Activated naive CD8-positive, alpha-beta T cell treated with anti-CD3 and anti-CD28 coated beads for 36 hours (primary cell): Measurements from ENCODE around the gene ELP2. TPM values are rescaled to one million over a fixed set of nuclear protein-coding genes. Genes with fewer than 3 reads are reported as not detected.
"Not testable (repeated sequence)": the region's sequence is repeated elsewhere in the genome, so short reads cannot be mapped to it uniquely, and the experiment has no call there.

Experiments used
- DNase-seq: peaks from one replicate; pipeline ENCODE4 v3.0.0; 2021
- H3K27ac Mint-ChIP-seq: one replicate; pipeline ENCODE4 v1.8.0; 2022; ENCODE audit warnings: mild to moderate bottlenecking, moderate library complexity, mixed read lengths
- H3K27me3 Mint-ChIP-seq: one replicate; pipeline ENCODE4 v1.8.0; 2022; ENCODE audit warnings: mild to moderate bottlenecking, mixed read lengths
- H3K36me3 Mint-ChIP-seq: one replicate; pipeline ENCODE4 v1.8.0; 2021; ENCODE audit warnings: mild to moderate bottlenecking, mixed read lengths
- H3K4me1 Mint-ChIP-seq: one replicate; pipeline ENCODE4 v1.8.0; 2021; ENCODE audit warnings: mixed read lengths
- H3K4me3 Mint-ChIP-seq: one replicate; pipeline ENCODE4 v1.8.0; 2022; ENCODE audit warnings: mild to moderate bottlenecking, moderate library complexity, mixed read lengths
- H3K9me3 Mint-ChIP-seq: one replicate; pipeline ENCODE4 v1.8.0; 2022; ENCODE audit warnings: mixed read lengths
- total RNA-seq, 2 experiments: library from RNA; stranded (reverse); gene quantifications; one replicate each; pipeline ENCODE4 v1.2.3, GENCODE V29; 2021

Gene ELP2
- 10 to 100 TPM; 93.4 to 98.2 TPM for total RNA-seq

- peak within 1 kb of the TSS; percentile 93 for H3K27ac Mint-ChIP-seq
- peak within 1 kb of the TSS; percentile 83 for H3K4me3 Mint-ChIP-seq
- no peaks in the 10 kb centered on the region for H3K27me3 Mint-ChIP-seq
- DNase-seq, result peak; percentile 96
- peaks cover 44% of the 10 kb centered on the region for H3K4me1 Mint-ChIP-seq
- peaks cover 29% of the 10 kb centered on the region for H3K36me3 Mint-ChIP-seq
- H3K9me3 Mint-ChIP-seq, result no peaks in the 10 kb centered on the region
Measured at GRCh38 chr18:36129300-36130038, at the start of gene ELP2, which contains the start of gene SLC39A6. Gene ELP2 (plus strand): TSS chr18:36129899. CDS start chr18:36129934, 35 bp downstream. Gene SLC39A6 (minus strand): TSS chr18:36129340. CDS start chr18:36127007, 2,333 bp downstream.

- H3K36me3 Mint-ChIP-seq, H3K4me1 Mint-ChIP-seq, DNase-seq, H3K27me3 Mint-ChIP-seq, H3K27ac Mint-ChIP-seq, H3K4me3 Mint-ChIP-seq: not testable (repeated sequence)
- H3K9me3 Mint-ChIP-seq, result peaks cover 19% of the 10 kb centered on the region
Measured at GRCh38 chr18:36081118-36081517, 48.6 kb upstream of the ELP2 start.

GRCh38 chr18:36083729-36084128, 46.0 kb upstream of the ELP2 start:
- DNase-seq, result no peak
- peaks cover 19% of the 10 kb centered on the region for H3K9me3 Mint-ChIP-seq
- peaks cover 7% of the 10 kb centered on the region for H3K4me1 Mint-ChIP-seq
- H3K27me3 Mint-ChIP-seq, result no peaks in the 10 kb centered on the region
- peaks cover 4% of the 10 kb centered on the region for H3K36me3 Mint-ChIP-seq
- H3K4me3 Mint-ChIP-seq, result no peak overlapping the region
- H3K27ac Mint-ChIP-seq, result no peak overlapping the region

GRCh38 chr18:36085195-36085594, 44.5 kb upstream of the ELP2 start:
- Mint-ChIP-seq H3K9me3 (peaks cover 14% of the 10 kb centered on the region), H3K36me3 (peaks cover 4% of the 10 kb centered on the region), H3K4me3 (no peak overlapping the region), H3K27ac (no peak overlapping the region), H3K4me1 (peaks cover 7% of the 10 kb centered on the region), H3K27me3 (no peaks in the 10 kb centered on the region)
- DNase-seq, result no peak

GRCh38 chr18:36086186-36086585, 43.5 kb upstream of the ELP2 start:
- Mint-ChIP-seq H3K27me3 (no peaks in the 10 kb centered on the region), H3K9me3 (peaks cover 6% of the 10 kb centered on the region), H3K4me1 (peaks cover 7% of the 10 kb centered on the region)

GRCh38 chr18:36088256-36088655, 41.4 kb upstream of the ELP2 start:
- Mint-ChIP-seq H3K27ac (no peak overlapping the region), H3K27me3 (no peaks in the 10 kb centered on the region), H3K9me3 (peaks cover 1% of the 10 kb centered on the region), H3K4me3 (no peak overlapping the region), H3K4me1 (peaks cover 9% of the 10 kb centered on the region), H3K36me3 (no peaks in the 10 kb centered on the region)
- no peak for DNase-seq

More at GRCh38 chr18:36086186-36086585, 43.5 kb upstream of the ELP2 start:
- Mint-ChIP-seq H3K36me3 (peaks cover under 1% of the 10 kb centered on the region), H3K27ac (no peak overlapping the region), H3K4me3 (no peak overlapping the region)
- DNase-seq, result no peak

GRCh38 chr18:36089001-36089400, 40.7 kb upstream of the ELP2 start:
- H3K4me3 Mint-ChIP-seq, result no peak overlapping the region
- H3K9me3 Mint-ChIP-seq, result peaks cover under 1% of the 10 kb centered on the region
- DNase-seq, result no peak
- no peaks in the 10 kb centered on the region for H3K27me3 Mint-ChIP-seq
- H3K4me1 Mint-ChIP-seq, result peaks cover 4% of the 10 kb centered on the region
- no peaks in the 10 kb centered on the region for H3K36me3 Mint-ChIP-seq
- H3K27ac Mint-ChIP-seq, result no peak overlapping the region

- H3K27me3 Mint-ChIP-seq, H3K9me3 Mint-ChIP-seq, H3K27ac Mint-ChIP-seq, H3K4me1 Mint-ChIP-seq, H3K36me3 Mint-ChIP-seq, H3K4me3 Mint-ChIP-seq, DNase-seq: not testable (repeated sequence)
Measured at GRCh38 chr18:36092116-36092515, 37.6 kb upstream of the ELP2 start.

GRCh38 chr18:36094431-36094830, 35.3 kb upstream of the ELP2 start:
- H3K27ac Mint-ChIP-seq, result no peak overlapping the region
- peaks cover 3% of the 10 kb centered on the region for H3K4me1 Mint-ChIP-seq
- no peak for DNase-seq
- no peak overlapping the region for H3K4me3 Mint-ChIP-seq
- H3K36me3 Mint-ChIP-seq, result no peaks in the 10 kb centered on the region
- H3K27me3 Mint-ChIP-seq, result no peaks in the 10 kb centered on the region
- H3K9me3 Mint-ChIP-seq, result no peaks in the 10 kb centered on the region

- H3K4me1 Mint-ChIP-seq, result peaks cover 3% of the 10 kb centered on the region
- H3K4me3 Mint-ChIP-seq, result no peak overlapping the region
- no peak overlapping the region for H3K27ac Mint-ChIP-seq
- no peaks in the 10 kb centered on the region for H3K27me3 Mint-ChIP-seq
- no peaks in the 10 kb centered on the region for H3K36me3 Mint-ChIP-seq
- DNase-seq, result no peak
- H3K9me3 Mint-ChIP-seq, result no peaks in the 10 kb centered on the region
Measured at GRCh38 chr18:36095936-36096519, 33.7 kb upstream of the ELP2 start.

GRCh38 chr18:36096955-36097354, 32.7 kb upstream of the ELP2 start:
- Mint-ChIP-seq H3K9me3 (no peaks in the 10 kb centered on the region), H3K27me3 (peaks cover 1% of the 10 kb centered on the region), H3K4me1 (peaks cover 3% of the 10 kb centered on the region), H3K36me3 (no peaks in the 10 kb centered on the region), H3K4me3 (no peak overlapping the region), H3K27ac (no peak overlapping the region)
- DNase-seq, result no peak

GRCh38 chr18:36099311-36099710, 30.4 kb upstream of the ELP2 start:
- H3K4me3 Mint-ChIP-seq, result no peak overlapping the region
- H3K9me3 Mint-ChIP-seq, result no peaks in the 10 kb centered on the region

GRCh38 chr18:36101943-36102342, 27.8 kb upstream of the ELP2 start:
- no peak overlapping the region for H3K4me3 Mint-ChIP-seq
- peaks cover 2% of the 10 kb centered on the region for H3K4me1 Mint-ChIP-seq
- no peaks in the 10 kb centered on the region for H3K9me3 Mint-ChIP-seq
- H3K36me3 Mint-ChIP-seq, result no peaks in the 10 kb centered on the region
- H3K27me3 Mint-ChIP-seq, result peaks cover 4% of the 10 kb centered on the region
- no peak for DNase-seq
- no peak overlapping the region for H3K27ac Mint-ChIP-seq

More at GRCh38 chr18:36099311-36099710, 30.4 kb upstream of the ELP2 start:
- no peak overlapping the region for H3K27ac Mint-ChIP-seq
- DNase-seq, result no peak
- H3K4me1 Mint-ChIP-seq, result peaks cover 2% of the 10 kb centered on the region
- no peaks in the 10 kb centered on the region for H3K36me3 Mint-ChIP-seq
- H3K27me3 Mint-ChIP-seq, result peaks cover 4% of the 10 kb centered on the region

- no peaks in the 10 kb centered on the region for H3K36me3 Mint-ChIP-seq
- H3K27ac Mint-ChIP-seq, result no peak overlapping the region
- no peak overlapping the region for H3K4me3 Mint-ChIP-seq
- H3K27me3 Mint-ChIP-seq, result peaks cover 4% of the 10 kb centered on the region
- DNase-seq, result no peak
- H3K4me1 Mint-ChIP-seq, result peaks cover 2% of the 10 kb centered on the region
- H3K9me3 Mint-ChIP-seq, result no peaks in the 10 kb centered on the region
Measured at GRCh38 chr18:36104749-36105148, 24.9 kb upstream of the ELP2 start.

GRCh38 chr18:36107477-36107876, 22.2 kb upstream of the ELP2 start:
- Mint-ChIP-seq H3K9me3 (no peaks in the 10 kb centered on the region), H3K27ac (no peak overlapping the region), H3K4me3 (no peak overlapping the region), H3K4me1 (peaks cover 2% of the 10 kb centered on the region), H3K27me3 (no peaks in the 10 kb centered on the region), H3K36me3 (peaks cover 9% of the 10 kb centered on the region)
- no peak for DNase-seq

GRCh38 chr18:36108196-36108595, 21.5 kb upstream of the ELP2 start:
- no peak overlapping the region for H3K27ac Mint-ChIP-seq
- no peak overlapping the region for H3K4me3 Mint-ChIP-seq
- DNase-seq, result no peak
- peaks cover 2% of the 10 kb centered on the region for H3K4me1 Mint-ChIP-seq
- H3K36me3 Mint-ChIP-seq, result peaks cover 10% of the 10 kb centered on the region
- no peaks in the 10 kb centered on the region for H3K9me3 Mint-ChIP-seq
- no peaks in the 10 kb centered on the region for H3K27me3 Mint-ChIP-seq
